Measurements from ENCODE around the gene FBXW8.

FBXW8 gene

GRCh38 chr12:117013726-117014125 is 103.0 kb downstream of the FBXW8 start:
- Histone ChIP-seq H3K27me3 (ENCODE audit: insufficient read depth, low read length) (no peaks in the 10 kb centered on the region), H3K36me3 (ENCODE audit: insufficient read depth, low read length) (peaks cover 30% of the 10 kb centered on the region), H3K4me1 (ENCODE audit: control insufficient read depth, insufficient read depth, low read length, unreplicated experiment) (peaks cover 18% of the 10 kb centered on the region), H2AFZ (ENCODE audit: low read length, unreplicated experiment) (no peak overlapping the region), H3K79me2 (ENCODE audit: control insufficient read depth, insufficient read depth, low read length, unreplicated experiment) (no peaks in the 10 kb centered on the region), H3K27ac (ENCODE audit: low read depth, low read length) (no peak overlapping the region), H3K4me3 (ENCODE audit: low read depth, low read length) (no peak overlapping the region)

GRCh38 chr12:117014342-117014887 is 103.7 kb downstream of the FBXW8 start:
- Histone ChIP-seq H2AFZ (ENCODE audit: low read length, unreplicated experiment) (no peak overlapping the region), H3K4me3 (ENCODE audit: low read depth, low read length) (no peak overlapping the region), H3K36me3 (ENCODE audit: insufficient read depth, low read length) (peaks cover 30% of the 10 kb centered on the region), H3K79me2 (ENCODE audit: control insufficient read depth, insufficient read depth, low read length, unreplicated experiment) (no peaks in the 10 kb centered on the region), H3K27me3 (ENCODE audit: insufficient read depth, low read length) (no peaks in the 10 kb centered on the region), H3K4me1 (ENCODE audit: control insufficient read depth, insufficient read depth, low read length, unreplicated experiment) (peaks cover 18% of the 10 kb centered on the region), H3K27ac (ENCODE audit: low read depth, low read length) (no peak overlapping the region)

- no peak overlapping the region for H3K4me3 ChIP-seq (ENCODE audit: low read depth, low read length)
- peaks cover 30% of the 10 kb centered on the region for H3K36me3 ChIP-seq (ENCODE audit: insufficient read depth, low read length)
- peaks cover 11% of the 10 kb centered on the region for H3K4me1 ChIP-seq (ENCODE audit: control insufficient read depth, insufficient read depth, low read length, unreplicated experiment)
- H3K27me3 ChIP-seq (ENCODE audit: insufficient read depth, low read length), result no peaks in the 10 kb centered on the region
- no peaks in the 10 kb centered on the region for H3K79me2 ChIP-seq (ENCODE audit: control insufficient read depth, insufficient read depth, low read length, unreplicated experiment)
- no peak overlapping the region for H2AFZ ChIP-seq (ENCODE audit: low read length, unreplicated experiment)
- H3K27ac ChIP-seq (ENCODE audit: low read depth, low read length), result no peak overlapping the region
These were observed 105.1 kb downstream of the FBXW8 start for GRCh38 chr12:117015811-117016210.

DNA sequence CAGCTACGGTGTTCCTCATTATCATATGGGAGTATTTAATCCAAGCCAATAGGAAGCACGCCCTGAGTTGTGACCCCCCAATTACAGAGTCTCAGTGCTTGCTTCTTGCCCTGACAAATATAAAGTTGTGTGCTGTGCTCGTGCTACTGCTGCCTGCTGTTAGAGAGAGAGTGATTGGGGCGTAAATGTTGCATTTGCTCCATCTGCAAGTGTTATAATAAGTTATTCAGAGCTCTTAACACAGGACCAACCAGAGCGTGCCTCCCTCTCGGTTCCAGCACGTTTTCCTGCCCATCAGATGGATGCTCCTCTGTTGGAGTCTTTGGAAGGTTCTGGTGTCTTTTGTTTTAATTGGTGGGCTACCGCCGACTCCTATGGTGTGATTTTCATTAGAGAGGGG is 107.1 kb downstream of the FBXW8 start:
- Histone ChIP-seq H3K4me1 (ENCODE audit: control insufficient read depth, insufficient read depth, low read length, unreplicated experiment) (peaks cover under 1% of the 10 kb centered on the region), H3K27ac (ENCODE audit: low read depth, low read length) (no peak overlapping the region), H3K79me2 (ENCODE audit: control insufficient read depth, insufficient read depth, low read length, unreplicated experiment) (no peaks in the 10 kb centered on the region), H3K27me3 (ENCODE audit: insufficient read depth, low read length) (no peaks in the 10 kb centered on the region), H3K4me3 (ENCODE audit: low read depth, low read length) (no peak overlapping the region), H3K36me3 (ENCODE audit: insufficient read depth, low read length) (peaks cover 30% of the 10 kb centered on the region), H2AFZ (ENCODE audit: low read length, unreplicated experiment) (no peak overlapping the region)

- no peak overlapping the region for H3K4me3 ChIP-seq (ENCODE audit: low read depth, low read length)
- H3K4me1 ChIP-seq (ENCODE audit: control insufficient read depth, insufficient read depth, low read length, unreplicated experiment), result no peaks in the 10 kb centered on the region
- peaks cover 27% of the 10 kb centered on the region for H3K36me3 ChIP-seq (ENCODE audit: insufficient read depth, low read length)
- H2AFZ ChIP-seq (ENCODE audit: low read length, unreplicated experiment), result no peak overlapping the region
- H3K79me2 ChIP-seq (ENCODE audit: control insufficient read depth, insufficient read depth, low read length, unreplicated experiment), result no peaks in the 10 kb centered on the region
- no peaks in the 10 kb centered on the region for H3K27me3 ChIP-seq (ENCODE audit: insufficient read depth, low read length)
- no peak overlapping the region for H3K27ac ChIP-seq (ENCODE audit: low read depth, low read length)
These were observed 107.5 kb downstream of the FBXW8 start for GRCh38 chr12:117018276-117018675.

DNA sequence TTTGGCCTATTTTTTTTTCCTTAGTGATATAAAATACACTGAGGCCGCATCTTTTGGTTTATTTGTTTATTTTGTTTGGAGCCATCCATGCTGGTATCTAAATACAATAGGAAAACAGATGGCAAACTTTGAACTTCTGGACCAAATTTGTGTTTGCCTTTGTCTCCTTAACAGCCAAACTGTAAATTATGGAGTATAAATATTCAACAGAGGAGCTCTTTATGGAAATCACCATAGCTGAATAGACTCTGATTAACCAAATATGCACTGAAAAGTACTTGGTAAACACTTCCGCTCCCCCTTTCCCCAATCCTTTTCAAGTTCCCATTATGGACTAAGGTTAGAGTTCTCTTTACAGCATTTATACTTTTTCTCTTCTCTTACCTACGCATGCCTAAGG is 107.9 kb downstream of the FBXW8 start:
- no peak overlapping the region for H2AFZ ChIP-seq (ENCODE audit: low read length, unreplicated experiment)
- no peaks in the 10 kb centered on the region for H3K4me1 ChIP-seq (ENCODE audit: control insufficient read depth, insufficient read depth, low read length, unreplicated experiment)
- no peaks in the 10 kb centered on the region for H3K79me2 ChIP-seq (ENCODE audit: control insufficient read depth, insufficient read depth, low read length, unreplicated experiment)
- H3K4me3 ChIP-seq (ENCODE audit: low read depth, low read length), result no peak overlapping the region
- peaks cover 26% of the 10 kb centered on the region for H3K36me3 ChIP-seq (ENCODE audit: insufficient read depth, low read length)
- no peak overlapping the region for H3K27ac ChIP-seq (ENCODE audit: low read depth, low read length)
- no peaks in the 10 kb centered on the region for H3K27me3 ChIP-seq (ENCODE audit: insufficient read depth, low read length)

DNA sequence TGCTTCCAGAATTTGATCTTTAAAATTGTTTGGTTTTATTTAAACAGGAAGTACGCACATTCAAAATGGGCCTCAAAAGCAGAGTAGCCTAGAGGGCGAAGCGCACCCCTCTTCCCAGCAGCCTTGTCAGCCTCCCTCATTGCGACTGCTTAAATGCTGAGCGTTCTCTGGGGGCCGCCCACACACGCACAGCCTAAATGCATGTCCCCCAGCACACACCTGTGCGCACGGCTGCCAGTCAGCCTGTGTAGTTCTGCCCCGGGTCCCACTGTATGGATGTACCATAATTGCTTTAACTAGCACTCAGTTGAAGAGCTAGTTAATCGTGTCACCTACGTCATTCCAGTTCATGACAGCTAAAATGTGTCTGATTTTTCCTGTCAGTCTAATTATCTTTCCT is 109.1 kb downstream of the FBXW8 start:
- Histone ChIP-seq H3K27me3 (ENCODE audit: insufficient read depth, low read length) (no peaks in the 10 kb centered on the region), H2AFZ (ENCODE audit: low read length, unreplicated experiment) (no peak overlapping the region), H3K4me3 (ENCODE audit: low read depth, low read length) (no peak overlapping the region), H3K36me3 (ENCODE audit: insufficient read depth, low read length) (peaks cover 15% of the 10 kb centered on the region), H3K27ac (ENCODE audit: low read depth, low read length) (no peak overlapping the region), H3K79me2 (ENCODE audit: control insufficient read depth, insufficient read depth, low read length, unreplicated experiment) (no peaks in the 10 kb centered on the region), H3K4me1 (ENCODE audit: control insufficient read depth, insufficient read depth, low read length, unreplicated experiment) (no peaks in the 10 kb centered on the region)

DNA sequence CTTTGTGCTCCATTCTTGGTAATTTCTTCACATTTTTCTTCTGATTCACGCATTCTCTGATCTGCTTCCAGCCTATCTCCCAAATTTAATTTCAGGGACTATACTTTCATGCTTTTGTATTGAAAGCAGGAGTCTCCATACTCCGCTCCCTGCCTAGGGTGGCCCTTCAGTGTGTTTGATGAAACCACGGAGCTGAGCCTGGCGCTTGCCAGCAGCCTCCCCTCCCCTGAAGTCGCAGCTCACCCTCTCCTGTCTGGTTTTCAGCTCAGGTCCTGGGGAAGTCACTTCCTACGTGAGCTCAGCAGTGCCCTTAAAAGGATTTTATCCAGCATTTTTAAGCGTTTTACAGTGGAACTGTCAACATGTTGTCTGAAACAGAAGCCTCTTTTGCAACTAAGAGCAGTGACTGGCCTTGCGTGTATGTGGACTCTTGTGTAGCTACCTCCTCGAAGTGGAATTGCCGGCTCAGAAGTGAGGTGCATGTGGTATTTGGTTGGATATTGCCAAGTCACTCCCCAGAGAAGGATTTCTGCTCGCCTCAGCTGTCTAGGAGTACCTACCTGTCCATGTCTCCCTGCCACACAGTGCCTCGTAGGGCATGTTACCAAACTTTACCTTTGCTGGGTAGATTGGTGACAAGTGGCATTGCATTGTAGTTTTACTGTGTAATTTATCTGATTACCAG is 109.9 kb downstream of the FBXW8 start:
- Histone ChIP-seq H3K4me1 (ENCODE audit: control insufficient read depth, insufficient read depth, low read length, unreplicated experiment) (no peaks in the 10 kb centered on the region), H3K79me2 (ENCODE audit: control insufficient read depth, insufficient read depth, low read length, unreplicated experiment) (no peaks in the 10 kb centered on the region), H2AFZ (ENCODE audit: low read length, unreplicated experiment) (no peak overlapping the region), H3K27ac (ENCODE audit: low read depth, low read length) (no peak overlapping the region), H3K4me3 (ENCODE audit: low read depth, low read length) (no peak overlapping the region), H3K36me3 (ENCODE audit: insufficient read depth, low read length) (peaks cover 7% of the 10 kb centered on the region), H3K27me3 (ENCODE audit: insufficient read depth, low read length) (no peaks in the 10 kb centered on the region)

DNA sequence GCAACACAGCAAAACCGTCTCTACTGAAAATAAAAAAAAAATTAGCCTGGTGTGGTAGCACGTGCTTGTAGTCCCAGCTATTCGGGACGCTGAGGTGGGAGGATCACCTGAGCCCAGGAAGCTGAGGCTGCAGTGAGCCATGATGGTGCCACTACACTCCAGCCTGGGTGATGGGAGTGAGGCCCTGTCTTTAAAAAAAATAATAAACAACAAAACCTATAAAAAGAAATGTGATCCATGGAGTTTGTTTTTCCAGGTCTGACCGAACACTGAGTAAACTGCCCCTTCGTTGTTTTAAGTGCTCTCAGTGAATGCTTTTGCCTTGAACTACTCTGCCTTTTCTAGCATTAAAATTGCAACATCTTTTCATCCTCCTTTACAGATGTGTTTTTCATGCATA is 111.7 kb downstream of the FBXW8 start:
- Histone ChIP-seq H3K36me3 (ENCODE audit: insufficient read depth, low read length) (no peaks in the 10 kb centered on the region; the same call in none of the 2 replicates), H3K27ac (ENCODE audit: low read depth, low read length) (no peak overlapping the region), H3K79me2 (ENCODE audit: control insufficient read depth, insufficient read depth, low read length, unreplicated experiment) (no peaks in the 10 kb centered on the region), H3K4me3 (ENCODE audit: low read depth, low read length) (no peak overlapping the region), H3K4me1 (ENCODE audit: control insufficient read depth, insufficient read depth, low read length, unreplicated experiment) (no peaks in the 10 kb centered on the region), H3K27me3 (ENCODE audit: insufficient read depth, low read length) (no peaks in the 10 kb centered on the region), H2AFZ (ENCODE audit: low read length, unreplicated experiment) (no peak overlapping the region)

- no peaks in the 10 kb centered on the region for H3K27me3 ChIP-seq (ENCODE audit: insufficient read depth, low read length)
- H3K79me2 ChIP-seq (ENCODE audit: control insufficient read depth, insufficient read depth, low read length, unreplicated experiment), result no peaks in the 10 kb centered on the region
- H3K36me3 ChIP-seq (ENCODE audit: insufficient read depth, low read length), result no peaks in the 10 kb centered on the region; the same call in none of the 2 replicates
- no peak overlapping the region for H3K27ac ChIP-seq (ENCODE audit: low read depth, low read length)
- no peaks in the 10 kb centered on the region for H3K4me1 ChIP-seq (ENCODE audit: control insufficient read depth, insufficient read depth, low read length, unreplicated experiment)
- H3K4me3 ChIP-seq (ENCODE audit: low read depth, low read length), result no peak overlapping the region
- no peak overlapping the region for H2AFZ ChIP-seq (ENCODE audit: low read length, unreplicated experiment)
These were observed 113.5 kb downstream of the FBXW8 start for GRCh38 chr12:117023998-117024960.
